IMR-90 (cell line): ENCODE measurements around the gene FAM32A. TPM values are rescaled to one million over a fixed set of nuclear protein-coding genes. Genes with fewer than 3 reads are reported as not detected.

Experiments used
- ATAC-seq: fragments of 200-7000 bp; cut with Tn5 transposase; 2 replicates; pipeline ENCODE4 v1.9.1; 2020; ENCODE audit warnings: low read depth, mild to moderate bottlenecking, moderate library complexity
- BruUV-seq: library from RNA; stranded (reverse); fragments of 400-500 nt; replicated peaks from 2 replicates; lab custom pipeline; 2021; lab: Mats Ljungman, UMichigan
- CTCF ChIA-PET: fragments of 300-600 bp; formaldehyde crosslinking; extraction: SDS; loops from one replicate; lab custom pipeline; 2021; ENCODE audit warnings: antibody characterized with exemption; lab: Yijun Ruan, JAX
- POLR2A ChIA-PET: fragments of 300-600 bp; sonication (Branson Sonifier 250); formaldehyde crosslinking; loops from one replicate; lab custom pipeline; 2022; ENCODE audit warnings: antibody characterized with exemption; ENCODE audit not compliant: unreplicated experiment; lab: Charles Lee
- DNase-seq: peaks from one replicate; pipeline ENCODE4 v3.0.0; 2013
- H2AFZ ChIP-seq: replicated peaks from 2 replicates; pipeline ENCODE3; 2013; ENCODE audit warnings: low read length, mild to moderate bottlenecking; ENCODE audit not compliant: poor library complexity
- H2AK5ac ChIP-seq: 2 replicates; pipeline ENCODE4 v1.6.1; 2013; ENCODE audit warnings: low read depth, low read length, inconsistent platforms
- H2AK9ac ChIP-seq: replicated peaks from 2 replicates; pipeline ENCODE3; 2013; ENCODE audit warnings: mild to moderate bottlenecking, low read depth, low read length, moderate library complexity; ENCODE audit not compliant: poor library complexity
- H2BK120ac ChIP-seq: 2 replicates; pipeline ENCODE4 v1.6.1; 2013; ENCODE audit warnings: low read depth, low read length, inconsistent platforms
- H2BK15ac ChIP-seq: 3 replicates; pipeline ENCODE4 v1.6.1; 2013; ENCODE audit warnings: low read depth, low read length, inconsistent platforms
- H2BK20ac ChIP-seq: 2 replicates; pipeline ENCODE4 v1.6.1; 2013; ENCODE audit warnings: low read depth, mild to moderate bottlenecking, inconsistent platforms, low read length, moderate library complexity
- H2BK5ac ChIP-seq: 2 replicates; pipeline ENCODE4 v1.6.1; 2013; ENCODE audit warnings: mild to moderate bottlenecking, low read depth, low read length, inconsistent platforms; ENCODE audit not compliant: poor library complexity, severe bottlenecking
- H3K14ac ChIP-seq: replicated peaks from 2 replicates; pipeline ENCODE4 v1.6.1; 2013; ENCODE audit warnings: low read depth, low read length, inconsistent platforms
- H3K18ac ChIP-seq: 2 replicates; pipeline ENCODE4 v1.6.1; 2013; ENCODE audit warnings: low read depth, low read length, control low read depth
- H3K23ac ChIP-seq: 2 replicates; pipeline ENCODE4 v1.6.1; 2013; ENCODE audit warnings: low read depth, low read length, inconsistent platforms
- H3K27ac ChIP-seq: 2 replicates; pipeline ENCODE4 v1.5.1; 2013; ENCODE audit warnings: mild to moderate bottlenecking, control low read depth, low read length; ENCODE audit not compliant: insufficient read depth
- H3K27me3 ChIP-seq: 2 replicates; pipeline ENCODE4 v1.6.1; 2013; ENCODE audit warnings: low read length; ENCODE audit not compliant: control insufficient read depth, insufficient read depth
- H3K36me3 ChIP-seq: 2 replicates; pipeline ENCODE4 v1.6.1; 2013; ENCODE audit warnings: low read length, mixed read lengths; ENCODE audit not compliant: control insufficient read depth, insufficient read depth
- H3K4ac ChIP-seq: 2 replicates; pipeline ENCODE4 v1.6.1; 2013; ENCODE audit warnings: low read depth, low read length, inconsistent platforms
- H3K4me1 ChIP-seq: 2 replicates; pipeline ENCODE4 v1.6.1; 2013; ENCODE audit warnings: low read length, mixed read lengths; ENCODE audit not compliant: control insufficient read depth, insufficient read depth
- H3K4me2 ChIP-seq: 2 replicates; pipeline ENCODE4 v1.6.1; 2013; ENCODE audit warnings: low read depth, mild to moderate bottlenecking, control low read depth, low read length, moderate library complexity
- H3K4me3 ChIP-seq: 2 replicates; pipeline ENCODE4 v1.5.1; 2013; ENCODE audit warnings: low read depth, mild to moderate bottlenecking, control low read depth, low read length, moderate library complexity; ENCODE audit not compliant: insufficient read depth
- H3K56ac ChIP-seq: 2 replicates; pipeline ENCODE4 v1.6.1; 2013; ENCODE audit warnings: low read length, inconsistent platforms; ENCODE audit not compliant: insufficient read depth; ENCODE audit errors: extremely low read depth
- H3K79me1 ChIP-seq, 2 experiments: 2 replicates each; pipeline ENCODE4 v1.6.1; 2013; ENCODE audit warnings: low read length in 2 of 2, inconsistent platforms in 1 of 2, low read depth in 1 of 2
- H3K9ac ChIP-seq: 2 replicates; pipeline ENCODE4 v1.6.1; 2013; ENCODE audit warnings: low read depth, low read length, control low read depth
- H3K9me1 ChIP-seq: 2 replicates; pipeline ENCODE4 v1.6.1; 2013; ENCODE audit warnings: low read length, inconsistent platforms; ENCODE audit not compliant: insufficient read depth
- H3K9me3 ChIP-seq: 2 replicates; pipeline ENCODE4 v1.6.1; 2013; ENCODE audit warnings: low read length; ENCODE audit not compliant: control insufficient read depth, insufficient read depth
- H4K20me1 ChIP-seq: 2 replicates; pipeline ENCODE4 v1.6.1; 2013; ENCODE audit warnings: low read length, inconsistent platforms; ENCODE audit not compliant: insufficient read depth
- H4K5ac ChIP-seq: 2 replicates; pipeline ENCODE4 v1.6.1; 2013; ENCODE audit warnings: mild to moderate bottlenecking, low read depth, low read length, control low read depth
- H4K8ac ChIP-seq, 2 experiments: 2 replicates each; pipeline ENCODE4 v1.6.1; 2013; ENCODE audit warnings: low read depth in 2 of 2, low read length in 2 of 2, control low read depth in 1 of 2, inconsistent platforms in 1 of 2
- H4K91ac ChIP-seq: 2 replicates; pipeline ENCODE4 v1.6.1; 2013; ENCODE audit warnings: low read depth, low read length, inconsistent platforms; ENCODE audit not compliant: insufficient read depth
- CHD1 ChIP-seq: IDR thresholded peaks from 2 replicates; pipeline ENCODE4 v1.6.1; 2012; ENCODE audit warnings: low read depth, low read length, improper control_type of control experiment
- CTCF ChIP-seq: conservative IDR thresholded peaks from 2 replicates; pipeline ENCODE4 v1.5.1; 2012; ENCODE audit warnings: mild to moderate bottlenecking, low read depth, low read length, improper control_type of control experiment
- FOS ChIP-seq: fragments of 150-350 bp; IDR thresholded peaks from 2 replicates; pipeline ENCODE4 v1.6.1; 2016; ENCODE audit warnings: low read depth, low read length
- MAFK ChIP-seq: IDR thresholded peaks from 2 replicates; pipeline ENCODE4 v1.6.1; 2012; ENCODE audit warnings: low read depth, low read length, improper control_type of control experiment
- MAZ ChIP-seq: IDR thresholded peaks from 2 replicates; pipeline ENCODE4 v1.6.1; 2012; ENCODE audit warnings: low read depth, mild to moderate bottlenecking, low read length, improper control_type of control experiment, moderate library complexity, borderline replicate concordance
- MXI1 ChIP-seq: IDR thresholded peaks from 2 replicates; pipeline ENCODE4 v1.6.1; 2012; ENCODE audit warnings: low read depth, mild to moderate bottlenecking, low read length, moderate library complexity, borderline replicate concordance
- NFE2L2 ChIP-seq: fragments of 150-350 bp; IDR thresholded peaks from 2 replicates; pipeline ENCODE4 v1.6.1; 2016; ENCODE audit warnings: low read depth, mild to moderate bottlenecking, low read length
- RCOR1 ChIP-seq: IDR thresholded peaks from 2 replicates; pipeline ENCODE4 v1.6.1; 2012; ENCODE audit warnings: mild to moderate bottlenecking, low read length, improper control_type of control experiment; ENCODE audit not compliant: insufficient replicate concordance
- RFX5 ChIP-seq: IDR thresholded peaks from 2 replicates; pipeline ENCODE4 v1.8.0; 2012; ENCODE audit warnings: low read depth, mild to moderate bottlenecking, low read length, moderate library complexity
- SMC3 ChIP-seq: fragments of 150-350 bp; IDR thresholded peaks from 2 replicates; pipeline ENCODE4 v1.6.1; 2016; ENCODE audit warnings: low read depth, mild to moderate bottlenecking, antibody characterized with exemption, low read length, moderate library complexity
- WGBS, 2 experiments: methylation state at CpG; one replicate each; pipeline versions ENCODE4 v1.1.5 to v1.1.7; 2013; ENCODE audit warnings: missing lambda C conversion rate in 2 of 2; ENCODE audit not compliant: insufficient read length in 1 of 2; ENCODE audit errors: extremely low coverage in 2 of 2; 5-methylcytosine and 5-hydroxymethylcytosine counted together
- dilution Hi-C: fragments of 300-500 bp; cut with HindIII; formaldehyde crosslinking; loops from one replicate; pipeline ENCODE4 v1.14.3; 2018; ENCODE audit warnings: low sequenced_read_pairs; ENCODE audit not compliant: unreplicated experiment
- in situ Hi-C: fragments of 300-500 bp; cut with MboI; formaldehyde crosslinking; loops from 3 replicates; pipeline ENCODE4 v1.14.3; 2019; ENCODE audit warnings: low sequenced_read_pairs, inconsistent platforms, mixed read lengths
- intact Hi-C: fragments of 100-400 bp; cut with micrococcal nuclease; formaldehyde crosslinking; loops from 2 replicates; pipeline ENCODE4 v1.10.0; 2022
- polyA plus RNA-seq, 3 experiments: library from polyadenylated mRNA; depleted of rRNA; stranded (reverse); fragments of >200 nt; gene quantifications; 2 replicates each; pipeline ENCODE4 v1.2.3, GENCODE V29; 2012; ENCODE audit warnings: low replicate concordance in 1 of 3
- total RNA-seq: library from RNA; depleted of rRNA; stranded (reverse); fragments of >200 nt; gene quantifications from 2 replicates; pipeline ENCODE4 v1.2.3, GENCODE V29; 2012
- TF ChIP-seq, protein P1 (sequence below): fragments of 150-350 bp; IDR thresholded peaks from 2 replicates; pipeline ENCODE4 v1.6.1; 2016; ENCODE audit warnings: low read depth, mild to moderate bottlenecking, low read length, moderate library complexity, borderline replicate concordance
- TF ChIP-seq, protein P2 (sequence below): fragments of 150-350 bp; IDR thresholded peaks from 2 replicates; pipeline ENCODE4 v1.6.1; 2017; ENCODE audit warnings: mild to moderate bottlenecking, antibody characterized with exemption, low read length, low read depth

Gene FAM32A
- total and polyA plus RNA-seq, 2 of the 4 experiments (the other 2 are of a cell fraction) = 99.5 to 130 TPM

GRCh38 chr19:16190736-16191135, 5.5 kb downstream of the FAM32A start:
- dilution Hi-C loops = no loop called here
- Histone ChIP-seq H3K27ac (no peak overlapping the region), H3K36me3 (peaks cover 35% of the 10 kb centered on the region)

More at GRCh38 chr19:16190736-16191135, 5.5 kb downstream of the FAM32A start:
- Histone ChIP-seq H3K4me2 (no peak overlapping the region), H3K9ac (no peak overlapping the region), H4K8ac (no peak overlapping the region), H4K5ac (no peak overlapping the region), H2AFZ (no peak overlapping the region), H4K20me1 (peaks cover 6% of the 10 kb centered on the region; the same call in 1 of the 2 replicates), H3K4me3 (no peak overlapping the region), H2BK15ac (no peak overlapping the region), H3K9me1 (peaks cover 7% of the 10 kb centered on the region; the same call in 1 of the 2 replicates), H2BK20ac (no peak overlapping the region), H2BK120ac (no peak overlapping the region), H2BK5ac (no peak overlapping the region), H3K23ac (no peak overlapping the region), H2AK9ac (no peak overlapping the region), H2AK5ac (no peak overlapping the region), H3K79me1 (peaks cover 15 to 47% of the 10 kb centered on the region in 2 experiments), H3K4ac (no peak overlapping the region), H4K91ac (no peak overlapping the region), H3K14ac (no peak overlapping the region), H3K27me3 (no peaks in the 10 kb centered on the region), H3K56ac (no peak overlapping the region), H3K4me1 (no peaks in the 10 kb centered on the region), H3K18ac (no peak overlapping the region), H3K9me3 (no peaks in the 10 kb centered on the region)
- intact Hi-C loops (no loop called here), in situ Hi-C loops (loop anchor here (25.0 kb wide), 4 partner anchors 353 to 1078 kb away; partner anchors contain the start of genes AKAP8L, CYP4F3 and SYDE1)
- ATAC-seq (no peak), DNase-seq (no peak)
- no CpG with 5 or more reads among the region's 10 CpGs for WGBS, 2 experiments
- no TSS peak for BruUV-seq
- ChIA-PET CTCF (no interaction called here), POLR2A (no interaction called here)
- TF ChIP-seq, protein P1, sequence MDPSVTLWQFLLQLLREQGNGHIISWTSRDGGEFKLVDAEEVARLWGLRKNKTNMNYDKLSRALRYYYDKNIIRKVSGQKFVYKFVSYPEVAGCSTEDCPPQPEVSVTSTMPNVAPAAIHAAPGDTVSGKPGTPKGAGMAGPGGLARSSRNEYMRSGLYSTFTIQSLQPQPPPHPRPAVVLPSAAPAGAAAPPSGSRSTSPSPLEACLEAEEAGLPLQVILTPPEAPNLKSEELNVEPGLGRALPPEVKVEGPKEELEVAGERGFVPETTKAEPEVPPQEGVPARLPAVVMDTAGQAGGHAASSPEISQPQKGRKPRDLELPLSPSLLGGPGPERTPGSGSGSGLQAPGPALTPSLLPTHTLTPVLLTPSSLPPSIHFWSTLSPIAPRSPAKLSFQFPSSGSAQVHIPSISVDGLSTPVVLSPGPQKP = no peak
- TF ChIP-seq RFX5 = no peak
- no peak for TF ChIP-seq MXI1
- no peak for TF ChIP-seq MAFK
- TF ChIP-seq NFE2L2 = no peak
- TF ChIP-seq, protein P2, sequence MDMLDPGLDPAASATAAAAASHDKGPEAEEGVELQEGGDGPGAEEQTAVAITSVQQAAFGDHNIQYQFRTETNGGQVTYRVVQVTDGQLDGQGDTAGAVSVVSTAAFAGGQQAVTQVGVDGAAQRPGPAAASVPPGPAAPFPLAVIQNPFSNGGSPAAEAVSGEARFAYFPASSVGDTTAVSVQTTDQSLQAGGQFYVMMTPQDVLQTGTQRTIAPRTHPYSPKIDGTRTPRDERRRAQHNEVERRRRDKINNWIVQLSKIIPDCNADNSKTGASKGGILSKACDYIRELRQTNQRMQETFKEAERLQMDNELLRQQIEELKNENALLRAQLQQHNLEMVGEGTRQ = no peak
- TF ChIP-seq CTCF = no peak
- no peak for TF ChIP-seq CHD1
- no peak for TF ChIP-seq RCOR1
- no peak for TF ChIP-seq MAZ
- TF ChIP-seq FOS = no peak
- TF ChIP-seq SMC3 = no peak
